ENCODE results near the gene LIN7A. TPM values are rescaled to one million over a fixed set of nuclear protein-coding genes. Genes with fewer than 3 reads are reported as not detected.
"Not testable (repeated sequence)": the region's sequence is repeated elsewhere in the genome, so short reads cannot be mapped to it uniquely, and the experiment has no call there.

Gene LIN7A
- total RNA-seq, 1 donor from 2014 or later = 13.7 TPM

DNA sequence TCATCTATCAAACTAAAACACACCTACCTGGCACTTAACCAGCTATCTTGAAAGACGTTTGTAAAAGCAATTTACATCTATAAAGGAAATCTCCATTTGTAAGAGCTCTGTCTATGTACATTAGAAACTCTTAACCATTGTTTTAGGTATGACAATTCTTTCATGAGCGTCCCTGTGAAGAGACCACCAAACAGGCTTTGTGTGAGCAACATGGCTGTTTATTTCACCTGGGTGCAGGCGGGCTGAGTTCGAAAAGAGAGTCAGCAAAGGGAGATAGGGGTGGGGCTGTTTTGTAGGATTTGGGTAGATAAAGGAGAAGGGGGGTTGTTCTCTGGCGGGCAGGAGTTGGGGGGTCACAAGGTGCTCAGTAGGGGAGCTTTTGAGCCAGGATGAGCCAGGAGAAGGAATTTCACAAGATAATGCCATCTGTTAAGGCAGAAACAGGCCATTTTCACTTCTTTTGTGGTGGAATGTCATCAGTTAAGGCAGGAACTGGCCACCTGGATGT, 154.7 kb downstream of the LIN7A start:
- ATAC-seq; DNase-seq (ENCODE audit: missing footprints); intact Hi-C loops (cut with DNase I): not testable (repeated sequence)

DNA sequence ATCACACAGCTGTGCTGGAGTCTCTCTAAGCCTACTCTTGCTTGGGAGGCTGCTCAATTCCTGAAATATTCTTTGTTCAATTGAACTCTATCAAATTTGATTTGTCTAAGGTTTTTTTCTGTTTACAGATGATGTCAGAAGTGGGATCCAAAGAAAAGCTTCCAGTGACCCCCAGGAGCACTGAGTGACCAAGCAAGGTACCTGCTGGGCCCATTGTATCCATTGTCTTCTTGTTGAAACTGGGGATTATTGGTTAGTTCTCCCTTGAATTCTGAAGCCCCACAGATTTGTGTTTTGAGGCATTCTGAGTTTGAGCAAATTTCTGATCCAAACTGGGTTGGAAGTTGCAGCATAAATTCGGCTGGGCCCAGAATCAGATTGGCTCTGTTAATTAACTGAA, 156.4 kb downstream of the LIN7A start:
- ATAC-seq (no peak), DNase-seq (ENCODE audit: missing footprints) (no peak)
- intact Hi-C loops (cut with DNase I) = no loop called here

DNA sequence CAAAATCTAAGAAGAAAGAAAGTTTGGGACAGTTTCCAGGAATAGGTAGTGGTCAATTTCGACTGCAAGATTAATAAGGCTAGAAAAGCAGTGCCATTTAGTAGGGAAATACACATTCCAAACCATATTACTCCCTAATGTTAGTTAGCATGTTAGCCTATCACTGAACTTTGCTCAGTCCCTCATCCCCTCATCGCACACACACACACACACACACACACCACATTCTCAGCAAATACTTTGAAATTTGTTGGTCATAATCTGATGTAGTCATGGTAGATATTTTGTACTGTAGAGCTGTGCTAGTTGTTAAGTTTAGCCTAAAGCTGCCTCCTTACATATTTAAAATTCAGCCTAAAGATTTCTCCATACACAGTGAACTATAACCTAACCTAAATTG, 157.0 kb downstream of the LIN7A start:
- ATAC-seq (no peak), DNase-seq (ENCODE audit: missing footprints) (no peak)
- intact Hi-C loops (cut with DNase I) = no loop called here

DNA sequence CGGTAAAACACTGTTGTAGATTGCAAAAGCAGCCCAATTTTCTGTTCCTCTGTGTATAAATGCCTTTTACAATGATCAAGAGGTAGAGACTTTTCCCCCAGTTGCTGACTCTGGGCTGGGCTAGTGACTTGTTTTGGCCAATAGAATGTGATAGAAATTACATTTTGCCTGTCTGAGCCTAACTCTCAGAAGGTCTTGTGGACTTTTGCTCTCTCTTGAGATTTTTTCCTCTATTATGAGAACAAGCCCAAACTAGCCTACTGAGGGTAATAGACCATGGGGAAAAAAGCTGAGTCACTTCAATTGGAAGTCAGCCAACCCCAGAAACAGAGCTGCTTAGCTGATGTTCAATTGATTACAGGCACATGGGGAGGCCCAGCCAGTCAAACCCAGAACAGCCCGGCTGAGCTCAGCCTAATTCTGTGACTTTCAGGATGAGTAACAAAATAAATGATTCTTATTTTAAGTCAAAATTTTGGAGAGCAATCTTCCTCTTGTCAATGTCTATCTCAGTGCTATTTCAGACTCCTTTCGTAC, 159.7 kb downstream of the LIN7A start:
- ATAC-seq = peak; percentile 80
- intact Hi-C loops (cut with DNase I) = no loop called here
- peak; percentile 60 for DNase-seq (ENCODE audit: missing footprints)

DNA sequence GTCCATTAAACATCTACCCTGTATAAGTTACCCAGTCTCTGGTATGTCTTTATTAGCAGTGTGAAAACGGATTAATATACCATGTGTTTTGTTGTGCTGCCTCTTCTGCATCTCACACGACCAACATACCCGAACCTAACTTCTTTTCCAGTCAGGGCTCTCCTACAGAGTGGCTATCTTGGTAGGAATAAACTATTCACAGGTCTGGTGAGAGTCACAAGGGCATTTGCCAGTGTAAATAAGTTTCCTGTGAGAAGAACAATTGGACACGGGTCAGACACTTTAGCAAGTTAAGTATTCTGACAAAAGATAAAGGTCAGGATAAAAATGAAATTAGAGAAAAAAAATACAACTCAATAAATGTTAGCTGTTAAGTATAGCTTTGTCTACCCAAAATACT, 160.1 kb downstream of the LIN7A start:
- no peak for ATAC-seq
- DNase-seq (ENCODE audit: missing footprints) = no peak
- intact Hi-C loops (cut with DNase I) = no loop called here

DNA sequence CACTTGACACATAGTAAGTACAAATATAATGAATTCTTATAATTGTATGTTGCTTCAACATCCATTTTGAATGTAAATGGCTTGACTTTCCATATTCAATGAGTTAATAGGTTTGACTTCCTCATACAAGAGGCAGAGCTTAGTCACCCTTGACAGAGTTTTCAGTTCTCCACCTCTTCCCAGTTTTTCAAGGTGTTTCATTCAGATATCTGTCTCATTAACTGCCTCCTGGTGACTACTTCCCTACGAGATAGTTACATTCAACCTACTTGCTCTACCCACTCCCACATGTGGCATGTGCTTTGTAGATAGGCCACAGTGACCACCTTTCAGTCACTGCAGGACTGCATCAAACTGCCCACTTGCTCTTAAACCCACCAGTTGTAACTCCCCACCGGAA, 161.0 kb downstream of the LIN7A start:
- ATAC-seq = no peak
- no peak for DNase-seq (ENCODE audit: missing footprints)
- intact Hi-C loops (cut with DNase I) = no loop called here

DNA sequence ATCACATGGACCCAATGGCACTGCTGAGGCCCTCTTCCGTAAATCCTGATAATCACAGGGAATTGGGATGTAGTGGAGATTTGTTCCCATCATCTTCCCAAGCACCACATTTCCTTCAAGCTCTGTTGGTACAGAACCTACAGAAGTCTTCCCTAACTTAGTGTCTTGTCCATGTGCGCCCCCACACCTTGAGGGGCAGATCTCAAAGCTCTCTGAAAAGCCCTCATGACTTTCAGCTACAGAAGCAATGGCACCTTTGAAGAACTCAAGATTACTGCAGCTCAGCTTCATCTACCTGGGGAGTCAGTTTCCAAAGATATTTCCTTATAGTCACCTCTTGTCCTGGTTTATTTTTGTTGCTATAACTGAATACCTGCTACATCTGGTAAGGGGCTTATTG, 166.8 kb downstream of the LIN7A start:
- ATAC-seq = no peak
- intact Hi-C loops (cut with DNase I) = no loop called here

DNA sequence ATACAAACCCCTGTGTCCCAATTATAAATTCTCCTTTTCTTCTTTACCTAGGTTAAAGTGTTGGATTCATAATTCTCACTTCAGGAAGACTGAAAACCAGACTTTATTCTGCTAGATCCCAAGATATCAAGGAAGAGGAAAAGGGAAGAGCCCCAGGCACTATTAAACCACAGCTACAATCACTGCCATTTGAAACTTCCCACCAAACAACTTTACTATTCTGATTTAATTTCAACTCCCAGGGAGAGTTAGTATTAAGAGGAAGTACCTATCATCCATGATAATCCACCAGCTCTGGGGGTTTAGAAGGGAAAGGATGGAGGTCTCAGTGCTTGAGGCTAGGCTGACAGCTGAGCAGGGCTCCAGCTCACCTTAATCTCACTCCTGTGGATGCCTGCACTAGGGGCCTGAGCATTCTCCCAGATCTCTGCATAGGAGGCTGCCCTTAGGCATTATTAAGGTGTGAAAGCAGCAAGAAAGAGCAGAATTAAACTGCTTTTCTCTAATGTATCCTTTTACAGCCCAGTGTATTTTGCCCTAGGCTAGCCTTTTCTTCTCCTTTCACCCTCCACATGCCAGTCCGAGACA, 168.1 kb downstream of the LIN7A start:
- intact Hi-C loops (cut with DNase I) = loop anchor here (10.0 kb wide), 1 partner anchor 175 kb away; no protein-coding TSS in a partner anchor
- DNase-seq (ENCODE audit: missing footprints) = no peak
- ATAC-seq = no peak

More for the DNA sequence above, 166.8 kb downstream of the LIN7A start:
- DNase-seq (ENCODE audit: missing footprints) = no peak

DNA sequence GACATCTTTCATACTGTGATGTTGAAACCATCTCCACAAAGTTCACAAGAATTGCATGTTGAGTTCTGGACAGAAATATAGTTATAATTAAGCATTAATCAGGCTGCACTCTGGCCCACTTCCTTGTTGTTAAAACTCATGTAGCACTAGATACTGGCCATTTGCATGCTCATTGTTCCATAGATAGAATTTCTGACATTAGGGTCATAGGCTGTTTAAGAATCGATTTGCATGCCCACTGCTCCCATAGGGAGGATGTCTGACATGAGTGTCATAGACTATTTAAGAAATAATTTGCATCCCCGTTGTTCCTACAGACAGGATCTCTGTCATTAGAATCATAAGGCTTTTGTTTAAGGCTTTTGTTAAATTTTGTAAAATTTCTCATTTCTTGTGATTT, 170.8 kb downstream of the LIN7A start:
- intact Hi-C loops (cut with DNase I) = loop anchor here (10.0 kb wide), 1 partner anchor 178 kb away; no protein-coding TSS in a partner anchor
- DNase-seq (ENCODE audit: missing footprints) (no peak), ATAC-seq (no peak)

DNA sequence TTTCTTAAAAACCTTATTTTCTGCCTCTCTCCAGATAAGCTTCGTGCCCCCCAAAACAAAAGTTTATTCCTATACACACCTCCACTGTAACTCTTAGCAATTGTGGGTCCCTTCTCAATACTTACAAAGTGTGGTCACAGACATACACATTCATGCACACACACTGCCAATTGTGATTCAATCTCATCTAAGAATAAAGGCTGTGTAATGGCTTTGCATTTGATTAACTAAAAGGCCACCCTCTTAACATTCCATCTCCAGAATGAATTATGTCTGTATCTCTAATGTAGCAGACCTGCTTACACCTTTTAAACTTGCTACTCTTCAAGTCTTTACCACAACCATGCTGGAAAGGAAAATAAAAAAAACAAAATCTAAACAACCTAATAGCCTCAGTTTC, 171.5 kb downstream of the LIN7A start:
- intact Hi-C loops (cut with DNase I) = loop anchor here (10.0 kb wide), 1 partner anchor 179 kb away; no protein-coding TSS in a partner anchor
- no peak for ATAC-seq
- no peak for DNase-seq (ENCODE audit: missing footprints)

DNA sequence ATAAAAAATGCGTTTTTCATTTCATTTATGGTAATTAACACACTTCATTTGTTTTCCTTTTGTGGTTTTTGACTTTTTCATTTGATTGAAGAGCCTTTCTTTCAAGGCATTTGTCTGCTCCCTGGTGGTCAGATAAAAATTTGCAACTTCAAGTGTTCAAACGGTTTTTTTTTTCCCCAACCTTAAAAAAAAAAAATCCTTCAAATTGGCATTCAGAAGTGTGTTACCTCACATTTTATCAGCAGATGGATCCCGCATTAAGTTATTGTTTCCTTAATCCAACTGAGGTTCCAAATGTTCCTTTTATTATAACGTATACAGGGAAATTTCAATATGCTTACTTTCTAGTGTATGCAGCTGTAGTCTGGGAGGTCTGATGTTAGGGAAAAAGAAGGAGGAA, 173.9 kb downstream of the LIN7A start:
- intact Hi-C loops (cut with DNase I) = loop anchor here (2.0 to 10.0 kb wide), 3 partner anchors 181 to 352 kb away; no protein-coding TSS in a partner anchor
- DNase-seq (ENCODE audit: missing footprints) (no peak), ATAC-seq (no peak)

DNA sequence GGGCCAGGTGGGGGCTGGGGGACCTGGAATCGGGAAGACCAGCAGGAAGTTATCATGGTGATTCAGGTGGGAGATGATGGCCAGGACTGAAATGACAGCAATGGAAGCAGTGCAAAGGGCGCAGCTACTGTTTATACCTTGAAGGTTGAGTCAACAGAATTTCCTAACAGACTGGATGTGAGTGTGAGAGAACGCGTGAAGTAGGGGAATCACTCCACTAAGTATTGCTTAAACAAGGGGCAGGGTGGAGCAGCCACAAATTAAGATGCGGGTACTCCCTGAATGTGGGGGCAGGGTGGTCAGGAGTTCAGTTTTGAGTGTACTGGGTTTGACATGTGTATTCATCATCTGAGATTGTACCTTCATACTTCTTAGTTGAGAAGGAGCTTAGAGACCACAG, 175.9 kb downstream of the LIN7A start:
- DNase-seq (ENCODE audit: missing footprints) (no peak), ATAC-seq (no peak)
- intact Hi-C loops (cut with DNase I) = loop anchor here (2.0 to 10.0 kb wide), 3 partner anchors 183 to 350 kb away; no protein-coding TSS in a partner anchor

DNA sequence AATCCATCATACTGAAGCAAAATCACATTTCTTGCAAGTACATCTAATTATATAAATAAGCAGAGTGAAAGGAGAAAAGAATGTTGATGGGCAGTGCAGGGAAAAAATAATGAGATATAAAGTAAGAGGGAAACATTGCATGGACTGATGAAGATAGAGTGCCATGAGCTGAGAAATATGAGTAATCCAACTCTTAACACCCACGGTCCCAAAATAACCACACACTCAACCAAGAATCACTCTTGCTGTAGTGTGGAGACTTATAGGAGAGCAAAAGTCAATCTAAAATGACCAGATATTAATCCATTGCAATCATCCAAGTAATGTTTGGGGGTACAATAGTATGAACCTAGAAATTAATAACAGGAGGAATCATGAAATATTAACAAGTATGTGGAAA, 180.9 kb downstream of the LIN7A start:
- intact Hi-C loops (cut with DNase I) = no loop called here
- no peak for DNase-seq (ENCODE audit: missing footprints)
- ATAC-seq = no peak

DNA sequence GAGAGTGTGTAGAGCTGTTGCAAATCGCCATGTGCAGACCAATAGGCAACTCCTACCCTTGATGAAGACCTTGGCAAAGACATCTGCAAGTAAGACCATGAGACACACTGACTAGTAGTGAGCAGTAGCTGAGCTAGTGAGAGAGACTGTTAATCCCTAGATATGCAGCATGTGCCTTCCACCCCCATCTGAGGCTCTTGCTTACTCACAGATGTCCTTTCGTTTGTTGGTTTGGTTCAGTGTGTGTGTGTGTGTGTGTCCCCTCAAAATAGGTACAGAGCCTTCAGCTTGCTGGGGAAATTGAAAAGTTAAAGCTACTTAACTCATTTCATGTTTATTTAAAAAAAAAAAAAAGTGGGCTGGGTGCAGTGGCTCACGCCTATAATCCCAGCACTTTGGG, 183.5 kb downstream of the LIN7A start:
- ATAC-seq (no peak), DNase-seq (ENCODE audit: missing footprints) (no peak)
- intact Hi-C loops (cut with DNase I) = no loop called here

DNA sequence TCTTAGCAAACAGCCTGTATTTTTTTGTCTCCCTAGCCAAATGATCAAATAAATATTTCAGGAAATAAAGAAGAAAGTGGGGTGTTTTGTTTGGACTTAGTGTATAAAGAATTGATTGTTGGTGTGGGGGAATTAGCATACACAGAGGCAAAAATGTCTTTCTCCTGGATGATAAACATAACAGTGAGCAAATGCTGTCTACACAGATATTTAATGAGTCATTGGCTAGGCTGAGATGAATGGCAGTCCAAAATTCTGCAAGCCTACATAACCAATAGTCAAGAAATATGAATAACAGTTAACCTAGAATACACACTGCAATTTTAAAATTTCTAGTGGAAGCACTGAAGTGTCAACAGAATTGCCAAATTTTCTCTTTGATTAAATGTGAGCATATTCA, 185.3 kb downstream of the LIN7A start:
- no peak for ATAC-seq
- intact Hi-C loops (cut with DNase I) = no loop called here

DNA sequence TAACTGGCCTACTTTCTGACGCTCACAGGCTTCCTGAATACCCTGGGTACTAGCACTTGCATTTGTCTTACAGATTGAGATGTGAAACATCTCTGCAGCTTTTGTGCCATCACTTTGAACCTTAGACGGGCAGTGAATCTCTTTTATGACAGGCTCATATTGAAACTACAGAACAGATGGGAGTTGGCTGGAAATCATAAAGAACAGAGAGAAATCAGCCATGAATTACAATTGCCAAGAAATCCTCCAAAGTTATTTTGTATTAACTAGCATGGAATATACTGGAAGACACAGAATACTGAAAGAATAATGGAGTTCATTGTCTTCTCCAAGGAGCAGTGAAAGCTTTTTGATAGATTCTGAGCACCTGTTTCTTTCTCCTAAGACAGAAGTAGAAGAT, 188.3 kb downstream of the LIN7A start:
- intact Hi-C loops (cut with DNase I) = no loop called here
- DNase-seq (ENCODE audit: missing footprints) (no peak), ATAC-seq (no peak)

More for the DNA sequence above, 185.3 kb downstream of the LIN7A start:
- DNase-seq (ENCODE audit: missing footprints) = no peak

DNA sequence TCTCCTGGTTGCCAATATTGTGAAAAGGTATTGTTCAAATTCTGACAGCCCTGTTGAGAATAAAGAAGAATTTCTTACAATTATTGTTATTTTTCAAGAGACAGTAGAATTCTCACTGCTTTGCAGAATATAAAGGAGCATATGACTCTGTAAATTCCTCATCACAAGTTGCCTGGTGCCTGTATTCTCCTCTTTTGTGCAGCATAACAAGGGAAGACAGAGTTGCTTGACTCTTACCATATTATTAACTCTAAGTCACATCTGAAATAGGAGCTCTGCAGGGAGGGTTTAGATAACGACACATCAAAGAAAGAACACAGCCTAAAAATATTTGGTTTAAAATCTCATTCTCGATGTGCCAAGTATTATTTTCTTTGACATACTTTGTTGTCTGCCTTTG, 189.9 kb downstream of the LIN7A start:
- ATAC-seq = no peak
- intact Hi-C loops (cut with DNase I) = no loop called here
- no peak for DNase-seq (ENCODE audit: missing footprints)

DNA sequence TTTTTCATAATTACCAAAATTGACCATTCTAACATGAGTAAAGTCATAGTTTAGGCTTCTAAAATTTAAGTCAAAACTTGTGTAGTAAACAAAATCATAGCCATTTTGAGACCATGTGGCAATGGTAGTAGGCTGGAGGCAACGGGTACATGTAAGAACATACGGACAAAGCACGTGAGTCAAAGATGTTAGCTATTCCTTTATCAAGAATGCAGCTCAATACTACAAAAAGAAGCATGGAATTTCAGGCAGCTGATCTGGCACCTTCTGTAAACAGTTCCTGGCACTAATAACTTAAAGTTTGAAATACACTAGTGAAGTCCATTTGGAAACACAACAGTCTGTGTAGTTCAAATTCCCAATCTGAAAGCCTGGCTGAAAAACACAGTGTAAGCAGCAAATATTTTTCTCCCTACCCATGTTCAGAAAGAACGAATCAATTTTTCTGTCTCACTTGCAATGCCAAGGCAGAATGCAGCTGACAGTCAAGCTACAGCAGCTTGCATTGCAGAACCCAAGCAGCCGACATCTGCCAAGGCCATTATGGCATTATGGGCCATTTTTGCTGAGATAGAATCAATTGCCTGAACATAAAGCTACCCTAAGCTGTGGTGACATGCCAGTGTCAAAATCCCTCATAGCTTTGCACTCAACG, 191.8 kb downstream of the LIN7A start:
- intact Hi-C loops (cut with DNase I) = no loop called here
- ATAC-seq = no peak
- no peak for DNase-seq (ENCODE audit: missing footprints)

Measured in Right ventricle myocardium inferior (tissue), 1 donor.